KMS-11 (cell line): ENCODE measurements around the gene NID2.

ENCODE experiments used
- H2AFZ ChIP-seq: fragments of 200-600 bp; sonication (generic); 2 replicates; pipeline ENCODE4 v1.6.1; 2016; ENCODE audit warnings: antibody characterized with exemption, mixed run types, low read depth
- H3K27ac ChIP-seq: fragments of 200-600 bp; sonication (generic); 2 replicates; pipeline ENCODE4 v1.6.1; 2016; ENCODE audit warnings: mild to moderate bottlenecking, mixed run types
- H3K27me3 ChIP-seq: fragments of 200-600 bp; sonication (generic); 2 replicates; pipeline ENCODE4 v1.6.1; 2017; ENCODE audit warnings: mild to moderate bottlenecking, low read depth, mixed run types, moderate library complexity; ENCODE audit not compliant: insufficient read depth
- H3K36me3 ChIP-seq: fragments of 200-600 bp; sonication (generic); 2 replicates; pipeline ENCODE4 v1.6.1; 2017; ENCODE audit warnings: mild to moderate bottlenecking, mixed run types; ENCODE audit not compliant: insufficient read depth
- H3K4me1 ChIP-seq: fragments of 200-600 bp; sonication (generic); 2 replicates; pipeline ENCODE4 v1.6.1; 2016; ENCODE audit warnings: mild to moderate bottlenecking, low read depth, mixed run types; ENCODE audit not compliant: poor library complexity, severe bottlenecking
- H3K4me2 ChIP-seq: fragments of 200-600 bp; sonication (generic); 2 replicates; pipeline ENCODE4 v1.7.0; 2016; ENCODE audit warnings: mild to moderate bottlenecking, mixed run types
- H3K4me3 ChIP-seq: fragments of 200-600 bp; sonication (generic); IDR thresholded peaks from 2 replicates; pipeline ENCODE4 v1.6.1; 2017; ENCODE audit warnings: low read depth, low read length, mixed read lengths; ENCODE audit not compliant: insufficient read depth
- H3K79me2 ChIP-seq: fragments of 200-600 bp; sonication (generic); 2 replicates; pipeline ENCODE4 v1.6.1; 2016; ENCODE audit warnings: low read depth, mixed run types; ENCODE audit not compliant: insufficient read depth
- H3K9ac ChIP-seq: fragments of 200-600 bp; sonication (generic); 2 replicates; pipeline ENCODE4 v1.6.1; 2016; ENCODE audit warnings: mild to moderate bottlenecking, mixed run types
- H4K20me1 ChIP-seq: fragments of 200-600 bp; sonication (generic); 2 replicates; pipeline ENCODE4 v1.6.1; 2016; ENCODE audit warnings: mild to moderate bottlenecking, mixed run types; ENCODE audit not compliant: insufficient read depth
- CTCF ChIP-seq: fragments of 200-600 bp; sonication (generic); conservative IDR thresholded peaks from 2 replicates; pipeline ENCODE4 v1.6.1; 2017; ENCODE audit warnings: low read depth, mild to moderate bottlenecking, antibody characterized with exemption, low read length, moderate library complexity, mixed read lengths

The NID2 gene

GRCh38 chr14:52077256-52077979 is 8.6 kb upstream of the NID2 start:
- Histone ChIP-seq H3K9ac (no peak overlapping the region), H4K20me1 (no peaks in the 10 kb centered on the region), H3K36me3 (no peaks in the 10 kb centered on the region), H3K4me1 (no peaks in the 10 kb centered on the region), H3K27me3 (no peaks in the 10 kb centered on the region), H3K27ac (no peak overlapping the region), H3K4me2 (no peak overlapping the region), H2AFZ (no peak overlapping the region), H3K79me2 (no peaks in the 10 kb centered on the region), H3K4me3 (no peak overlapping the region)
- TF ChIP-seq CTCF, result no peak

DNA sequence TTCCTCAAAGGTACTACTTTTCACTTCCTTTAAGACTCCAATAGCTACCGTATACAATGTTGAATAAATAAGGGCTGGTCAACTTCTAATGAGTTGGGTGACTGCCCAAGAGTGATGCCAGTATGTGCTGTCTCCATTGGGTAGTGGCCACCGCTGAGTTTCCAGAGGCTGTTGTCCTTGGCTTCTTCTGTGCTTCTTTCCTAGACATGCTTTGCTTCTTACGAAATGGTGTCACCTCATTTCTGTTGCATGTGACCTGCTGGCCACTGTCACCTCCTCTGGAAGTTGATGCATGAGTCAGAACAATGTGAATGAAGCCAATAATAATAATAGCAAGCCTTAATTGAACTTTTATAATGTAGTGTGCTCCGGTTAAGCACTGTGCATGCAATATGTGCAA is 7.5 kb upstream of the NID2 start:
- Histone ChIP-seq H3K4me2 (no peak overlapping the region), H3K27me3 (no peaks in the 10 kb centered on the region), H3K27ac (no peak overlapping the region), H3K4me3 (no peak overlapping the region), H3K36me3 (no peaks in the 10 kb centered on the region), H2AFZ (no peak overlapping the region), H4K20me1 (no peaks in the 10 kb centered on the region), H3K9ac (no peak overlapping the region), H3K79me2 (no peaks in the 10 kb centered on the region), H3K4me1 (peaks cover 1% of the 10 kb centered on the region)
- no peak for TF ChIP-seq CTCF

- Histone ChIP-seq H3K4me3 (no peak overlapping the region), H4K20me1 (no peaks in the 10 kb centered on the region), H2AFZ (no peak overlapping the region), H3K27me3 (no peaks in the 10 kb centered on the region), H3K4me1 (peaks cover 11% of the 10 kb centered on the region), H3K4me2 (no peak overlapping the region), H3K79me2 (no peaks in the 10 kb centered on the region), H3K9ac (no peak overlapping the region), H3K36me3 (no peaks in the 10 kb centered on the region), H3K27ac (no peak overlapping the region)
- TF ChIP-seq CTCF, result no peak
These were observed 6.5 kb upstream of the NID2 start for GRCh38 chr14:52075371-52075770.

- no peak overlapping the region for H3K9ac ChIP-seq
- H2AFZ ChIP-seq, result no peak overlapping the region
- no peak overlapping the region for H3K4me3 ChIP-seq
- H3K4me2 ChIP-seq, result no peak overlapping the region
- H3K27me3 ChIP-seq, result no peaks in the 10 kb centered on the region
- TF ChIP-seq CTCF, result no peak
- no peaks in the 10 kb centered on the region for H3K79me2 ChIP-seq
- H3K27ac ChIP-seq, result no peak overlapping the region
- H3K36me3 ChIP-seq, result no peaks in the 10 kb centered on the region
- peaks cover 20% of the 10 kb centered on the region for H3K4me1 ChIP-seq
- no peaks in the 10 kb centered on the region for H4K20me1 ChIP-seq
These were observed 4.4 kb upstream of the NID2 start for GRCh38 chr14:52073251-52073650.
